HG03139 (cell line): ENCODE measurements around the gene TBX10.
"Not testable (repeated sequence)": the region's sequence is repeated elsewhere in the genome, so short reads cannot be mapped to it uniquely, and the experiment has no call there.

ENCODE experiments used
- ATAC-seq: cut with Tn5 transposase; IDR thresholded peaks from one replicate; pipeline ENCODE4 v1.9.1; 2021; ENCODE audit not compliant: unreplicated experiment

Gene TBX10

DNA sequence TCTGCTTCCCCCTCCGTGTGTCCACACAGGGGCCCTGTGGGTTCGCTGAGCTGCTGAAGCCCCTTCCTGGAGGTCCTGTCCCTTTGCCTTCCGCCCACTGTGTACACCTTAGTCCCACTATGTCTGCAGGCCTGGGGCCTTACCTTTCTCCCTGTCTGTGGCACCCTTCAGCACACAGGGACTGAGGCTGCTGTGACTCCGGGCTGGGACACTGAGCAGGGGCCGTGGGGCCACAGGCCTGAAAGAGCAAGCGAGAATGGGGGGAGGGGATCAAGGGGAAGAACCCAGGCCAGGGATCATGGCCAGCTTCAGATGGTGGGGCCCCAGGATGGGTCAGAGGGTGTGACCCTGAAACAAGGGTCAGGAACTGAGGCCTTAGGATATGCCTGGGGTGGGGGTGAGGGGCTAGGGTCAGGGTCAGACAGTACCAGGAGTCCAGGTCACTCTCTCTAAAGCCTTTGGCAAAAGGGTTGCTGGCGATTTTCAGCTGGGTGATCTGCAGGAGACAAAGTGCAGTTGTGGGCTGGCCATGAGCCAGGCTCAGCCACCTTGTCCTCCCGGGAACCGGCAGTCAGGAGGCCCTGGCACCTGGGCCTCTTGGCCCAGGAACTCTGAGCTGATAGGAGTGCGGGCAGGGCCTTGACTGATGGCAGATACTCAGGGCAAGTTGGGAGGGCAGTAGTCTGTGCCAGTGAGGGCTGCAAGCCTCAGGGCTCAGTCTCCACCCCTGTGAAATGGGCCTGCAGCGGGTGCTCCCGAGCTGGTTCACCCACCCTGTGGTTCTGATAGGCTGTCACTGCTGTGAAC, 7.2 kb downstream of the TBX10 start:
- ATAC-seq, result no peak

- no peak for ATAC-seq
These were observed 7.7 kb downstream of the TBX10 start for GRCh38 chr11:67631853-67632174.

DNA sequence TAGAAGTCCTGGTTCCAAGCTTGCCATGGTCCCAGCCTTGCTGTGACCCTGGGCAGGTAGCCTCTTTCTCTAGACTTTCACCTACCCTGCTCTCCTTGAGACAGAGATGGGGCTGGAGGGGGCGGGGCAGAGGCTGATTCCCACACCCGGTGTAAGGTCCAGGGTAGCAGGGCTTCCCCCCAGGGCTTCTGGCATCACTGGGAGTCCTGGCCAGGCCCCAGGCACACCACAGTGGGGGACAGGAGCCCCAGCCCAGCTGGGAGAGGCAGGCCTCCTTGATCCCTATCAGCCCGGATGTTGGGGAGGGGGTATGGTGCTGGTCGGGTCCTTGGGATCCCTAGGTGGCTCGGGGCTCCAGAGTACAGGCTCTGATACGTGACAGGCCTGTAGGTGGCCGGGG, 8.2 kb downstream of the TBX10 start:
- ATAC-seq, result no peak

- no peak for ATAC-seq
These were observed 8.6 kb downstream of the TBX10 start for GRCh38 chr11:67630943-67631331.

GRCh38 chr11:67630228-67630942, 9.2 kb downstream of the TBX10 start:
- peak; percentile 55 for ATAC-seq

- ATAC-seq, result peak; percentile 40
These were observed 10.0 kb downstream of the TBX10 start, which contains the start of gene NUDT8 for GRCh38 chr11:67629386-67630227. NUDT8 (minus strand) TSS chr11:67629937; CDS start chr11:67629911, 26 bp downstream.

GRCh38 chr11:67628710-67629385, 10.7 kb downstream of the TBX10 start:
- ATAC-seq, result no peak

GRCh38 chr11:67627812-67628624, 11.5 kb downstream of the TBX10 start:
- no peak for ATAC-seq

GRCh38 chr11:67627441-67627811, 12.1 kb downstream of the TBX10 start:
- ATAC-seq, result no peak

DNA sequence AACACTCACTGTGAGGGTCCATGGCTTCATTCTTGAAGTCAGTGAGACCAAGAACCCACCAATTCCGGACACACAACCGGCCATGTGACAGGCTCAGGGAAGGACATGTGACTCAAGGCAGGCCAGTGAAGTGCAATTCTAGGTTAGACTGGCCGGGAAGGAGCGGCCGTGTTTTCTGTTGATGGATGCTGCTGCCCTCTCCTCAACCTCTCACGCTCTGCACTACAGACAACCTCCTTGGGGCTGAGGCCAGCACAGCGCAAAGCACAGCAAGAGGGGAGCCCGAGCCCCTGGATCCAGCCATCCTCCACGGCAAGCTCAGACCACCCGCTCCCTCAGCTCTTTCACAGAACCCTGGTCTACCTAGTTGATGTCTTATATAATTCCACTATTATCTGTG, 12.6 kb downstream of the TBX10 start:
- ATAC-seq, result no peak

GRCh38 chr11:67626131-67626833, 13.3 kb downstream of the TBX10 start:
- ATAC-seq, result not testable (repeated sequence)

GRCh38 chr11:67623795-67624194, 15.8 kb downstream of the TBX10 start:
- not testable (repeated sequence) for ATAC-seq

- not testable (repeated sequence) for ATAC-seq
These were observed 16.7 kb downstream of the TBX10 start for GRCh38 chr11:67622905-67623304.

- ATAC-seq, result not testable (repeated sequence)
These were observed 17.6 kb downstream of the TBX10 start for GRCh38 chr11:67621928-67622327.

DNA sequence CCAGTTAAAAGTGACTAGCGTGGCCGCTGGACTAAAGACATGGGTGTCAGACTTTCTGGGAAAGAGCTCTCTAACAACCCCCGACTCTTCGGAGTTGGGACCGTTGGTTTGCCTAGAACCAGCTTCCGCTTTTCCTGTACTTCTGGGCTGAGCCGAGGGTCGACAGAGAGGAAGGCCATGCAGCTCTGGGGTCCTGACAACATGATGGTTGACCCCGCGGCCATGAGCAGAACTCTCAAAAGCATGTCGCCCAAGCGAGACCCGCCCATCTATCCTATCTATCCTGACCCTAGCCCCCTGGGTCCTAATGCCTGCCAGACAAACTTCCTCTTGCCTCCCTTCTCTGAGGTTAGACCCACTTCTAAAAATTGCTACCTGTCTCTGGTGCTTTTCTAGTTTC, 18.9 kb downstream of the TBX10 start:
- not testable (repeated sequence) for ATAC-seq

- not testable (repeated sequence) for ATAC-seq
These were observed 19.6 kb downstream of the TBX10 start for GRCh38 chr11:67619683-67620618.

GRCh38 chr11:67618901-67619659, 20.5 kb downstream of the TBX10 start:
- not testable (repeated sequence) for ATAC-seq
